HG02981 (cell line): ENCODE results near the gene ATRAID.

Experiments
- ATAC-seq: cut with Tn5 transposase; IDR thresholded peaks from one replicate; pipeline ENCODE4 v1.9.1; 2021; ENCODE audit warnings: mild to moderate bottlenecking, moderate library complexity; ENCODE audit not compliant: unreplicated experiment

ATRAID gene

DNA sequence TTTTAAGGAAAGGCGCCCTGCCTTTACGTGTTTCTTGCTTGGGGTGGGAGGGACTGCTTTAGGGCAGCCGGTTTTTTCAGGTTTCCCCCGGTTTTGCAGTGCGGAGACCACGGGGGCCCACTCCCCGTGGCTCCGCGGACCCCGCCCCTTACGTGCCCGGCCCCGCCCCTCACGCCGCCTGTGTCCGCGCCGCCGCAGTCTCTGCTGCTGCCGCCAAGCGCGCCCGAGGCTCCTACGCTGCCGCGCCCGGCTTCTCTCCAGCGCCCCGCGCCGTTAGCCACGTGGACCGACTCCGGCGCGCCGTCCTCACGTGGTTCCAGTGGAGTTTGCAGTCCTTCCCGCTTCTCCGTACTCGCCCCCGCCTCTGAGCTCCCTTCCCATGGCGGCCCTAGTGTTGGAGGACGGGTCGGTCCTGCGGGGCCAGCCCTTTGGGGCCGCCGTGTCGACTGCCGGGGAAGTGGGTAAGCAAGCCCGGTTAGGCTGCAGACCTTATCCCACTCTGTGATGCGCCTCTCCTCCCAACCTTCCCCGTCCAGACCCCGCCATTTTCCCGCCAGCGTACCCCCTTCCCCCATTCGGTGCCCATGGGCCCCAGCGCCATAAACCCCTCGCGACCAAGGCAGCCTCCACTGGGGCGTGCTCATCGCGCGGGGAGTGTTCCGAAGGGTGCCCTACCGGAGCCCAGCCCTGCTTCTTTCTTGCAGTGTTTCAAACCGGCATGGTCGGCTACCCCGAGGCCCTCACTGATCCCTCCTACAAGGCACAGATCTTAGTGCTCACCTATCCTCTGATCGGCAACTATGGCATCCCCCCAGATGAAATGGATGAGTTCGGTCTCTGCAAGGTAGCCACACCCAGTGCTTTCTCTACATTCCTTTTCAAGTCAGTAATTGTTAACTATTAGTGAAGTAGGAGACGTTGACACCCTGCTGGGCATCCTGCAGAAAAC lies 5.6 kb downstream of the ATRAID start, which contains the start of gene CAD:
TSS of gene CAD (plus strand) at position 197 of the 949 bp plus-strand sequence. CDS start at position 380, 183 bp downstream.
- ATAC-seq, result peak; percentile 79

DNA sequence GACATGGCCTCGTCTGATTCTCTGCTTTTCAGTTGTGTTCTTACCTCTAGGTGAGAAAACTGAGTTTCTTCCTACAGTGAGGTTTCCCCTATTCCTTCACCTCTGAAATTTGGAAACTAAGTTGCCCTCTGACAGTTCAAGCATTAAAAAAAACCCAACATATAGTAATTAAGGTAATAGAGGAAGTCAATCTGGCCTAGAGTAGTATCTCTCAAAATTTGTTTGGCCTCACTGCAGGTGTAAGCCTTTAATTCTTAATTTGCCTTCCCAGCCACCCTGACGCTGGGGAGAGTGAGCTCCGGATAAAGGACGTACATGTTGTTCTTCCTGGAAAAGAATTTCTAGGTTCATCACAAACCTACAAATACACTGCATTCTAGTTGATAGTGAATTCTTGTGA lies 6.8 kb downstream of the ATRAID start:
- no peak for ATAC-seq

DNA sequence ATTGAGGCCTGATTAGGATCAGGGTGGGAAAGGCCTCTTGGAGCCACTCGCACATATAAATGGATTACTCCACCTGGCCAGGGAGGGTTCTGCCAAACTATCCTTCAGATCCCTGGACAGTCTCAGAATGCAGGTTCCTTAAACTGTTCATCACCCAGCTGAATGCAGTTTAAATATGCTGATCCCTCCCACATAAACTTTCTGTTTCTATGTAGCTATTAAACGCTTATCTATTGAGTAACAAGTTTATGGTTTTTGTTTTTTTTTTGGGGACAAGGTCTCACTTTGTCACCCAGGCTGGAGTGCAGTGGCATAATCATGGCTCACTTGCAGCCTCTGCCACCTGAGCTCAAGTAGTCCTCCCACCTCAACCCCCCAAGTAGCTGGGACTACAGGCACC lies 7.2 kb downstream of the ATRAID start:
- ATAC-seq, result no peak

DNA sequence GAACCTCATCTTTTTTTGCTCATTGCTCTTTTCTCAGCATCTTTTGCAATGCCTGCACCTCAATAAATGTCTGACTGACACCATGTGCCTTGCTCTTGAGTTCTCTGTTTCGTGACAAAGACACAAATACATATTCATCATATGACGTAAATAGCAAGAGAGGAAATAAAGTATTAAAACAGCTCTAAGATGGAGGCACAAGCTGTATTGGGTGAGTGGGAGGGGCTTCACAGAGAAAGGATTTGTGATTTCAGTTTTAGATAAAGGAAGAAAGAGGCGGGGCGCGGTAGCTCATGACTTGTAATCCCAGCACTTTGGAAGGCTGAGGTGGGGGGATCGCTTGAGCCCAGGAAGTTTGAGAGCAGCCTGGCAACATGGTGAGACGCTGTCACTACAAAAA lies 8.2 kb downstream of the ATRAID start:
- ATAC-seq, result no peak

DNA sequence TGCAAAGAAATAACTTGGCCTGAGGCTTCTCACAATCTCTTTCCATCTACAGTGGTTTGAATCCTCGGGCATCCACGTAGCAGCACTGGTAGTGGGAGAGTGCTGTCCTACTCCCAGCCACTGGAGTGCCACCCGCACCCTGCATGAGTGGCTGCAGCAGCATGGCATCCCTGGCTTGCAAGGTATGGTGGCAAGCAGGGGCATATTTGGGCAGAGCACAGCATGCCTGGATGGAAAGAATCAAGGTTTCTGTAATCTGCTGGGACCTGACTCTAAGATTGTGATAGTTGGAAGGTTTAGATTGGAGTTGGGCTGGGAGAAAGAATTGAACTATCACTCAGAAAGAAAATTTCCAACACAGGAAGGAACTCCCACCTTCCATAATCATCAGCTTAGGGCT lies 9.3 kb downstream of the ATRAID start:
- no peak for ATAC-seq

DNA sequence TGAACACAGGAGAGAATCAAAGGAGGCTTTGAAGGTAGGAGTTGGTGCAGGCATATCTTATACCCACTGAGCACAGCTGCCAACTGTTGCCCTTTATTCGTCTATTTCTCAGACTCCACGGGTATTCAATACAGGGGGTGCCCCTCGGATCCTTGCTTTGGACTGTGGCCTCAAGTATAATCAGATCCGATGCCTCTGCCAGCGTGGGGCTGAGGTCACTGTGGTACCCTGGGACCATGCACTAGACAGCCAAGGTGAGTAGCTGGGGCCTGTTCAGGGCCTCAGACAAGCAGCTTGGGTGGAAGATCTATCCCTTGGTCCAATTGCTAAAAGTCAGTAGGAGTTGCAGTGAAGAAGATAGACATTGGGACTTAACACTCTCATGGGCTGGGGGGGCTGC lies 10.6 kb downstream of the ATRAID start:
- ATAC-seq, result no peak

DNA sequence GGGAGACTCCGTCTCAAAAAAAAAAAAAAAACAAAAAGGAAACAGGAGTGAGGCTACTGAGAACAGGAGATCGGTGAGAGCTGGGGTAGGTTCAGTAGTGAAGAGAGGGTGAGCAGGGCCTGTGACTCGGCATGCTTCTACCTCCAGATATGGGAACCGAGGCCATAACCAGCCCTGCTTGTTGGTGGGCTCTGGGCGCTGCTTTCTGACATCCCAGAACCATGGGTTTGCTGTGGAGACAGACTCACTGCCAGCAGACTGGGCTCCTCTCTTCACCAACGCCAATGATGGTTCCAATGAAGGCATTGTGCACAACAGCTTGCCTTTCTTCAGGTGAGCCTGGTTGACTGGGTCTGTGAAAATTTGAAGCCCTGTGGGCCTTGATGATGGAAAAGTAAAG lies 11.6 kb downstream of the ATRAID start:
- ATAC-seq, result no peak

DNA sequence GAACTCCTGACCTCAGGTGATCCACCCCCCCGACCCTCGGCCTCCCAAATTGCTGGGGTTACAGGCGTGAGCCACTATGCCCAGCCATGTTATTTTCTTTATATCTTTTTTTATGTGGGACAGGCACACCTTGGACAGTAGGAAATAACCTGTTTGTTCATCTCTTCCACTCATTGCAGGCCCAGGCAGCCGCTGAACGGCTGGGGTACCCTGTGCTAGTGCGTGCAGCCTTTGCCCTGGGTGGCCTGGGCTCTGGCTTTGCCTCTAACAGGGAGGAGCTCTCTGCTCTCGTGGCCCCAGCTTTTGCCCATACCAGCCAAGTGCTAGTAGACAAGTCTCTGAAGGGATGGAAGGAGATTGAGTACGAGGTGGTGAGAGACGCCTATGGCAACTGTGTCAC lies 13.7 kb downstream of the ATRAID start:
- ATAC-seq, result no peak

DNA sequence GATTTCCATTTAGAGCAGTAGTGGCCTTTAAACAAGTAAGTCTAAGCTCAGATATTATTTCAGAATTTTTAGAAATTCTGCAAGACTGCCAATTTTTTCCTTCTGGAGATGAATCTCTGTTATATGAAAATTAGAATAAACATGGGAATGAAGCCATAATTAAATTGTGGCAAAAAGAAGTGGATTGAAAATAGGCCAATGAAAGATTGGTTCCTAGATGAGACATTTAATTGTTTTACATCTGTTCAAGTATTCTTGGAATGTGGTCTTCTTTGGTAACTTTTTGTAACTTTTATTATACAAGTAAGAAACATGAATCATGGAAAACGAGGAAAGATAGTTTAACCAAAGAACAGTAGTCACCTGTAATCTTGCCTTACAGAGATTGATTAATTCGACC lies 15.7 kb downstream of the ATRAID start:
- no peak for ATAC-seq

DNA sequence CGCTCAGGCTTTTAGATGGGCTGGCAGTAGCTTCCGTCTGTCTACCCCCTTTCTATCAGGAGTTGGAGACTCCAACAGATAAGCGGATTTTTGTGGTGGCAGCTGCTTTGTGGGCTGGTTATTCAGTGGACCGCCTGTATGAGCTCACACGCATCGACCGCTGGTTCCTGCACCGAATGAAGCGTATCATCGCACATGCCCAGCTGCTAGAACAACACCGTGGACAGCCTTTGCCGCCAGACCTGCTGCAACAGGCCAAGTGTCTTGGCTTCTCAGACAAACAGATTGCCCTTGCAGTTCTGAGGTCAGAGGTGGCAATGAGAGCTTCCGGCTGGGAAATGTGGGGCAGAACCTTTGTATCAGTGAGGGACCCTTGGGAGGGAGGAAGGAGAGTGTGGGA lies 20.1 kb downstream of the ATRAID start:
- no peak for ATAC-seq

DNA sequence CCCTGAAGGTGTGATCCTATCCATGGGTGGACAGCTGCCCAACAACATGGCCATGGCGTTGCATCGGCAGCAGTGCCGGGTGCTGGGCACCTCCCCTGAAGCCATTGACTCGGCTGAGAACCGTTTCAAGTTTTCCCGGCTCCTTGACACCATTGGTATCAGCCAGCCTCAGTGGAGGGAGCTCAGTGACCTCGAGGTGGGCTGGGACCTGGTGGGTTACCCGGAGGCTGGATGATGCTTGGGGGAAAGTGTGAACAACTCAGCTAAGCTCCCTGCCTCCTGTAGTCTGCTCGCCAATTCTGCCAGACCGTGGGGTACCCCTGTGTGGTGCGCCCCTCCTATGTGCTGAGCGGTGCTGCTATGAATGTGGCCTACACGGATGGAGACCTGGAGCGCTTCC lies 21.5 kb downstream of the ATRAID start:
- ATAC-seq, result no peak

DNA sequence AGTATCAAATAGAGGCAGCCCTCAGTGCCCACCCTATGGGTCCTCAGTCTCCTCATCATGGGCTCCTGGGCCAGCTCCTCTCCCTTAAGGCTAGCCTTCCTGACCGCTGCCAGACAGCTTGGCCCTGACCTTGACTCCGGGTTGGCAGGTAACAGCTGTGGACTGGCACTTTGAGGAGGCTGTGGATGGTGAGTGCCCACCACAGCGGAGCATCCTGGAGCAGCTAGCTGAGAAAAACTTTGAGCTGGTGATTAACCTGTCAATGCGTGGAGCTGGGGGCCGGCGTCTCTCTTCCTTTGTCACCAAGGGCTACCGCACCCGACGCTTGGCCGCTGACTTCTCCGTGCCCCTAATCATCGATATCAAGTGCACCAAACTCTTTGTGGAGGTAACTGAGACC lies 24.3 kb downstream of the ATRAID start:
- ATAC-seq, result no peak

DNA sequence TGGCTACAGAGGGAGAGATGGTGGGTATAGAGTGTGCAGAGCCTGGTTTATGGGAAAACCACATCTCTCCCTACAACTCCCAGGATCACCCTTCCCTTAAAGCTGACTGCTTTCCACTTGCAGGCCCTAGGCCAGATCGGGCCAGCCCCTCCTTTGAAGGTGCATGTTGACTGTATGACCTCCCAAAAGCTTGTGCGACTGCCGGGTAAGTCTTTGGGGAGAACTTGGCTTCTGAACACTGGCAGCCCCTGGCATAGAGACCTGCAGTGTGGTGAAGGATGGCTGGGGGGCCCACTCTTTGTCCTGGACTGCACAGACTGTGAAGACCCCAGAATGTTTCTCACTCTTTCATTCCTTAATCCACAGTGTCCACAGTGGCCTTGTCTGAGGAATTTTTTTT lies 24.8 kb downstream of the ATRAID start:
- no peak for ATAC-seq

DNA sequence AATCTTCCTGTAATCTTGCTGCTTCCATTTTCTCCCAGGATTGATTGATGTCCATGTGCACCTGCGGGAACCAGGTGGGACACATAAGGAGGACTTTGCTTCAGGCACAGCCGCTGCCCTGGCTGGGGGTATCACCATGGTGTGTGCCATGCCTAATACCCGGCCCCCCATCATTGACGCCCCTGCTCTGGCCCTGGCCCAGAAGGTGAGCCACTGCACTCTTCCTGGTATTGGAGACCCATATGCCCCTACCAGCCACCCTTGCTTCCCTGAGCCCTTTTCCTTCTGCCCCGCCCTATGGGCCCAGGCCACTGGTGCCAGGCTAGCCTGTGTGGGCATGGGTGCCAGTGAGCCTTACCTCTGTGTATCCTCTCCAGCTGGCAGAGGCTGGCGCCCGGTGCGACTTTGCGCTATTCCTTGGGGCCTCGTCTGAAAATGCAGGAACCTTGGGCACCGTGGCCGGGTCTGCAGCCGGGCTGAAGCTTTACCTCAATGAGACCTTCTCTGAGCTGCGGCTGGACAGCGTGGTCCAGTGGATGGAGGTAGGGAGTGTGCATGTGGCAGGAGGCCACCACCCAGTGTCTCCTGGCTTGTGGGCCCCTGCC lies 25.6 kb downstream of the ATRAID start:
- no peak for ATAC-seq

DNA sequence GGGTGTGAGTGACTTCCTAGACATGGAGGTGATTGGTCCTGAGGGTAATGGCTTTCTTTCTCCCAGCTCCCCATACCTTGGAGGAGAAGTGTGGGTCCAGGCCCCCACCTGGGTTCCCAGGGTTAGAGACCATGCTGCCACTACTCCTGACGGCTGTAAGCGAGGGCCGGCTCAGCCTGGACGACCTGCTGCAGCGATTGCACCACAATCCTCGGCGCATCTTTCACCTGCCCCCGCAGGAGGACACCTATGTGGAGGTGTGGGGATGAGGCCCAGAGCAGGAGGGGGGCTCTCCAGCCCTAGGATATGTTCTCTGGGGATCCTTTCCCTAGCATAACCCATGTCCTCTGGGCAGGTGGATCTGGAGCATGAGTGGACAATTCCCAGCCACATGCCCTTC lies 27.1 kb downstream of the ATRAID start:
- ATAC-seq, result no peak

DNA sequence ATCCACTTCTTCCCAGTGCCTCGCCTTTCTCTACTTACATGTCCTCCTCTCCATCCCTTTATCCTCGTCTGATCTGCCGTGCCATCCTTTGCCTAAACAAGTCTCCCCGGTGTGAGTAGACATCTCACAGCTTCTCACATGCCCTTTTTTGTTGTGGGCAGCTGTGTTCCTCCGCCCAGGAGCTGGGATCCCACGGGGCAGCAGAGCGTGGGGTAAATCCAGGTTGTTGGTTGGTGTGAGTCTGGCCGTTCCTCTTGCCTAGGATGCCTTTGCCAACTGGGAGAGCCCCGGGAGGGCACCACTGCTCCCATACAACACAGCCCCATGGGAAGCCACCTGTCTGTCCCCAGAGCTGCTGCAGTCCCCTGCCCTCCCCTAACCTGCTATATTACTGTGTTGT lies 28.6 kb downstream of the ATRAID start:
- no peak for ATAC-seq

DNA sequence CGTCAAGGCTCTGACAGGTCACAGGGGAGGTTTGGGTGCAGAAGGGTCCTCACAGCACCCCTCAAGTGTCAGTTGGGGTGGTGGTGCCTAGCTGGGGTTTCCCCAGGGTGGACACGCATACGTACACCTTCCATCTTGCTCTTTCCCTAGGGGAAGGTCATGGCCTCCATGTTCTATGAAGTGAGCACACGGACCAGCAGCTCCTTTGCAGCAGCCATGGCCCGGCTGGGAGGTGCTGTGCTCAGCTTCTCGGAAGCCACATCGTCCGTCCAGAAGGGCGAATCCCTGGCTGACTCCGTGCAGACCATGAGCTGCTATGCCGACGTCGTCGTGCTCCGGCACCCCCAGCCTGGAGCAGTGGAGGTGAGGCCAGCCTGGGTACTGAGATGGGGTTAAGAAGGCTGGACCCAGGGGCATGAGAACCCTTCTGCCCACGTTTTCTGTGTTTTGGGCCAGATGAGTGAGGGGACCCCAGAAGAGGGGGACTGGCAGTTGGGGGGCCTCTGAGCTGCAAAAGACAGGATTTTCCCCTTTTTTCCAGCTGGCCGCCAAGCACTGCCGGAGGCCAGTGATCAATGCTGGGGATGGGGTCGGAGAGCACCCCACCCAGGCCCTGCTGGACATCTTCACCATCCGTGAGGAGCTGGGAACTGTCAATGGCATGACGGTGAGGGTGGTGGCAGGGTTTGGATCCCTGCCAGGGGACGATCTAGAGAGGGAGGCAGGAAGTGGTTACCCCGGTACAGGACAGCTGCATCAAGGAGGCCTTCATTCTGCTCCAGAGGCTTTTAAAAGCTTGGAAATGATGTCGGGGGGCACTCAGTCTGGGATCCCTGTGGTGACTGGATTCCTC lies 30.1 kb downstream of the ATRAID start:
- no peak for ATAC-seq

DNA sequence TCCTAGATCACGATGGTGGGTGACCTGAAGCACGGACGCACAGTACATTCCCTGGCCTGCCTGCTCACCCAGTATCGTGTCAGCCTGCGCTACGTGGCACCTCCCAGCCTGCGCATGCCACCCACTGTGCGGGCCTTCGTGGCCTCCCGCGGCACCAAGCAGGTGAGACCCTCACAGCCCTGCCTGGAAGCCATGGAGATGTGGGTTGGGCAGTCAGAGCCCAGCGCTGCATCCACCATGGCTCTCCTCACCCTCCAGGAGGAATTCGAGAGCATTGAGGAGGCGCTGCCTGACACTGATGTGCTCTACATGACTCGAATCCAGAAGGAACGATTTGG lies 30.7 kb downstream of the ATRAID start:
- ATAC-seq, result no peak

DNA sequence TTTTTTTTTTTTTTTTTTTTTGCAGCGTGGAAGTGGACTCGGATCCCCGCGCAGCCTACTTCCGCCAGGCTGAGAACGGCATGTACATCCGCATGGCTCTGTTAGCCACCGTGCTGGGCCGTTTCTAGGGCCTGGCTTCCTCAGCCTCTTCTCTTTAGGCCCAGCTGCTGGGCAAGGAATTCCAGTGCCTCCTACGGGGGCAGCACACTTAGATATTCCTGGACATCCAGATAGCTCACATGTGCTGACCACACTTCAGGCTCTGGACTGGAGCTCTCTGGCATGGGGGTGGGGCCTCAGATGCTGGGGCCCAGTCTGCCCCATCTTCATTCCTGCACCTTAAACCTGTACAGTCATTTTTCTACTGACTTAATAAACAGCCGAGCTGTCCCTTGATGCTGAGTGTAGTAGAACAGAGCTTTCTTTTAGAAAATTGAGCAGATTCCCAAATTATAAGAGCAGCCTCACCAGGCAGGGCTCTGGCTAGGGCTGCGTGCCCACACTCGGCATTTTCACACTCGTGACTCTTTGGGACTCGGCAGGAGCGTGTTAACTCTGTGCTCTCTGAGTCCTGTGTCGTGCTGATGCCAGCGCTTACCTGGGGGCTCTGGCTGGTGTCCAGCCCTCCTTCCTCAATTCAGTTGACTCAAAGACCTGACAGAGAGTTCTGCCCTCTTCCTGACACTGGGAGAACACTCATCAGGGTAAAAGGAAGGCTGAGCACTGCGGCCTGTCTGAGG lies 31.7 kb downstream of the ATRAID start:
- ATAC-seq, result no peak

DNA sequence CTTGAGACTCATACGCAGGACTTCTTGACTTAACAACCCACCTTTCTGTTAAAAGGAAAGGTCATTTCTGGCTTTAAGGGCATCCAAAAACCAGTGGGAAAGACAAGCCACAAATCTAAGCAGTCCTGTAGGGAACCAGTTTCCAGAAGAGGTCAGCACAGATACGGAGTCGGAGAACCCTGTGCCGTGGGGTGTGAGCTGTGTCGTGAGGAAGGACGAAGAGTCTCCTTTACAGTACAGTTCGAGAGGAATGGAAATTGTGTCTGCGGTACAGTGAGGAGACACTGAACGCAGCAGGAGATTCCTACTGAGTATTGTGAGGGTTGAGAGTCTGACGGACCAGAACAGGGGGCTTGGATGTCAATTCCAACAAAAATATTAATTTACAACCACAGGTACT lies 33.3 kb downstream of the ATRAID start:
- ATAC-seq, result no peak

DNA sequence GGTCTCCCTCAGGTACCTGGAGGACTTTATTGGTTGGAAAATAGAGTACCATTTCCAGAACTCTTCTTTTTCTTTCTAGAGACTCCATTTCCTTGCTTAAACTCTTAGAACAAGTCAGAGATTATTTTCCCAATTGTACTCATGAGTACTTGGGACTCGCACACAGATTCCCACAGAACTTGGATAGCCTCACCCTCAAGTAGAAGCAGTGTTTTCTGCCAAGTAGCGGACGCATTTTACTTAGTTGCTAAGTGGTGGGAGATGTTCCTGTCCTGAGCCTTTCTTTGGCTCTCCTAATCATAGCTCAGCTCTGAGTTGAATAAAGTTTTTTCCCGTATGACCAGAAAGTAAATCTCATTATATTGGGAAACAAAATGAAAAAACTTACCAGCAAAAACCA lies 33.8 kb downstream of the ATRAID start:
- ATAC-seq, result no peak
